Aorta (tissue), 5 donors: Measurements from ENCODE around the gene SUSD2. TPM values are rescaled to one million over a fixed set of nuclear protein-coding genes. Genes with fewer than 3 reads are reported as not detected.
A peak's percentile ranks its signal among the peaks of the same experiment; 100 is the strongest.
"Not testable (repeated sequence)": the region's sequence is repeated elsewhere in the genome, so short reads cannot be mapped to it uniquely, and the experiment has no call there.

Source experiments
- ATAC-seq: fragments of 200-7000 bp; cut with Tn5 transposase; one replicate; pipeline ENCODE4 v1.9.1; 2022; ENCODE audit warnings: moderate library complexity; ENCODE audit not compliant: low FRiP score
- DNase-seq, 2 donors: peaks; one replicate each; pipeline ENCODE4 v3.0.0-alpha.2; 2020
- H3K27ac ChIP-seq, 2 donors: one replicate each; pipeline ENCODE4 v1.5.1; 2013; ENCODE audit warnings: low read length in 2 of 2, mild to moderate bottlenecking in 2 of 2, moderate library complexity in 2 of 2, control low read depth in 1 of 2, inconsistent platforms in 1 of 2, low read depth in 1 of 2
- H3K27me3 ChIP-seq, 2 donors: one replicate each; pipeline ENCODE4 v1.6.1; 2013; ENCODE audit warnings: control low read depth in 1 of 2, low read length in 1 of 2, mild to moderate bottlenecking in 1 of 2, moderate library complexity in 1 of 2; ENCODE audit not compliant: insufficient read depth in 2 of 2, control insufficient read depth in 1 of 2
- H3K36me3 ChIP-seq, 2 donors: one replicate each; pipeline ENCODE4 v1.6.1; 2013; ENCODE audit warnings: control low read depth in 1 of 2, low read length in 1 of 2, mild to moderate bottlenecking in 1 of 2; ENCODE audit not compliant: insufficient read depth in 2 of 2, control insufficient read depth in 1 of 2
- H3K4me1 ChIP-seq, 2 donors: one replicate each; pipeline ENCODE4 v1.6.1; 2013; ENCODE audit warnings: low read length in 2 of 2, control low read depth in 1 of 2, mild to moderate bottlenecking in 1 of 2, moderate library complexity in 1 of 2; ENCODE audit not compliant: insufficient read depth in 2 of 2, control insufficient read depth in 1 of 2
- H3K4me3 ChIP-seq, 2 donors: one replicate each; pipeline ENCODE4 v1.5.1; 2013; ENCODE audit warnings: low read length in 2 of 2, control low read depth in 1 of 2, mild to moderate bottlenecking in 1 of 2
- H3K9me3 ChIP-seq: one replicate; pipeline ENCODE4 v1.6.1; 2013; ENCODE audit warnings: mild to moderate bottlenecking, low read length; ENCODE audit not compliant: control insufficient read depth
- WGBS, 2 donors: extraction: QIAGEN DNeasy Blood & Tissue Kit; methylation state at CpG; one replicate each; pipeline ENCODE4 v1.1.7; 2013; 5-methylcytosine and 5-hydroxymethylcytosine counted together
- intact Hi-C, 2 donors: fragments of 100-400 bp; cut with DNase I; formaldehyde crosslinking; loops; one replicate each; pipeline versions ENCODE4 v1.14.2 to v1.15.0; 2022
- polyA plus RNA-seq, 2 donors: library from polyadenylated mRNA; stranded (reverse); fragments of 200-250 nt; gene quantifications; one replicate each; pipeline ENCODE4 v1.2.3, GENCODE V29; 2013
- total RNA-seq, 2 donors: library from RNA; stranded (reverse); fragmentation: NEBNext Ultra II Directional; extraction: Animal tissue kit (Norgen Biotek cat#: 25700); gene quantifications; one replicate each; pipeline ENCODE4 v1.2.1, GENCODE V29; 2021
- donor health status: healthy with polysubstance abuse.
- donor health status: Bipolar disorder and iron deficiency.
- donor health status: DM: no; HTN: no; CAD: no.
- donor health status: DM: no; HTN: no; CAD: no.
- donor health status: DM: yes; HTN: yes; CAD: no.

SUSD2 gene
- total and polyA plus RNA-seq, 4 donors: 7.1 to 79.5 (median 13.1) TPM

DNA sequence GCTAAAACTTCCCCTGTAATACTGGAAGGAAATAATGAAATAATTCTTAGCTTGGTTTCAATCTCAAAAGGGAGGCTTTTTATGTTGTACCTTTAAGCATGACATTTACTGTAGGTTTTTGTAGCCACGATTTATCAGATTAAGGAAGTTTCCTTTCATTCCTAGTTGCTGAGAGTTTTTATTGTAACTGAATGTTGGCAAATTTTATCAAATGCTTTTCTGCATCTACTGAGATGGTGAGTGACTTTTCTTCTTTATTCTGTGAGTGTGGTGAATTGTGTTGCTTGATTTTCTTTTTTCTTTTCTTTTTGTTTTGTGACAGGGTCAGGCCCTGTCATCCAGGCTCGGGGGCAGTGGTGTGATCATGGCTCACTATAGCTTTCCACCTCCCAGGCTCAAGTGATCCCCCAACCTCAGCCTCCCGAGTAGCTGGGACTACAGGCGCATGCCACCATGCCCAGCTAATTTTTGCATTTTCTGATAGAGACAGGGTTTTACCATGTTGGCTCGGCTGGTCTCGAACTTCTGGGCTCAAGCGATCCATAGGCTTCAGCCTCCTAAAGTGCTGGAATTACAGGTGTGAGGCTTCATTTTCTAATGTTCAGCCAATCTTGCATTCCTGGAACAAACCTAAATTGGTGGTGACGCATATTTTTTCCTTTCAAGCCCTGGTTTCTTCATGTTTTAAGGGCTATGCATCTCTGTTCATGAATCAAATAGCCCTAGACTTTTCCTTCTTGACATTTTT, 26.2 kb downstream of the SUSD2 start:
- H3K9me3 ChIP-seq: no peaks in the 10 kb centered on the region
- H3K36me3 ChIP-seq: no peaks in the 10 kb centered on the region
- peaks cover 1 to 15% of the 10 kb centered on the region in 2 donors for H3K4me1 ChIP-seq
- H3K27ac ChIP-seq: peak overlapping the region; percentile 41 to 74
- WGBS, 2 donors: 29 to 34% methylated on average over 8 of the region's 8 CpGs
- intact Hi-C loops: no loop called here
- ATAC-seq (peak; percentile 45), DNase-seq (no peak)
- no peaks in the 10 kb centered on the region for H3K27me3 ChIP-seq
- H3K4me3 ChIP-seq: no peak overlapping the region

DNA sequence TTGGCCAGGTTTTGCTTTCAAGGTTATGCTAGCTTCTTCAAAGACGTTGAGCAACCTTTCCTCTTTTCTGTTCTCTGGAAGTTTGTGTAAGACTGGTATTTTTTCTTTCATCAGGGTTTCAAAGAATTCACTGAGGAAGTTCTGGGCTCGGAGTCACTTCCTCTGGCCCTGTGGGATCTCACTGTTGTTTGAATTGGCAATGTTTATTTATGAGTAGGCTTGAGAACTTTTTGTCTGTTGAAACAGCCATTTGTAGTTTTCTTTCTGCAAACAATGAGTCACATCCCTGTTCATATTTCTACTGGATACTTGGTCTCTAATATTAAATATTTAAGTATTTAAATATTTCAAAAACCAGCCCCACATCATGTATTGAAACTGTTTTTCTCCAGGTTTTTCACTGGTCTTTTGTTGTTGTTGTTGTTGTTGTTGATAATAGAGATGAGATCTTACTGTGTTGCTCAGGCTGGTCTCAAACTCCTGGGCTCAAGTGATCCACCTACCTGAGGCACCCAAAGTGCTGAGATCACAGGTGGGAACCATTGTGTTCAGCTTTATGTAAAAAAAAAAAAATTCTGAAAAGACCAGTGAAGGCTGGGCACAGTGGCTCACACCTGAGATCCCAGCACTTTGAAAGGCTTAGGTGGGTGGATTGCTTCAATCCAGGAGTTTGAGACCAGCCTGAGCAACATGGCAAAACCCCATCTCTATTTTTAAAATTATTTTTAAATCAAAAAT, 26.9 kb downstream of the SUSD2 start:
- intact Hi-C loops: no loop called here
- DNase-seq: peak in 1 of 2 donors; percentile 73
- Histone ChIP-seq H3K4me1 (peaks cover 1 to 15% of the 10 kb centered on the region in 2 donors), H3K27me3 (no peaks in the 10 kb centered on the region), H3K36me3 (no peaks in the 10 kb centered on the region), H3K27ac (peak overlapping the region in 1 of 2 donors; percentile 68), H3K4me3 (no peak overlapping the region), H3K9me3 (no peaks in the 10 kb centered on the region)
- peak; percentile 91 for ATAC-seq
- 0 to 2% methylated on average over 2 of the region's 2 CpGs for WGBS, 2 donors

DNA sequence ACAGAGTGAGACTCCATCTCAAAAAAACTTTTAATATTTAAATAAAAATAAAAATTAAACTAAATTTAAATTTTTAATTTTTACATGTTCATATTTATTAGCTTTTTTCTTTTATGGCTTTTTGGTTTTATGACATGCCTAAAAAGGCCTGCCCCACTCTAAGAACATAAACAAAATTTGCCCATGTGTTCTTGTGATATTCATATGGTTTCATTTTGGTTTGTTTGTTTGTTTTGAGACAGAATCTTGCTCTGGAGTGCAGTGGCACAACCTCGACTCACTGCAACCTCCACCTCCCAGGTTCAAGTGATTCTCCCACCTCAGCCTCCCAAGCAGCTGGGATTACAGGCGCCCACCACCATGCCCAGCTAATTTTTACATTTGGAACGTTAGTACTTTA, 27.7 kb downstream of the SUSD2 start:
- peaks cover 1 to 15% of the 10 kb centered on the region in 2 donors for H3K4me1 ChIP-seq
- DNase-seq (no peak), ATAC-seq (no peak)
- intact Hi-C loops: no loop called here
- H3K36me3 ChIP-seq: no peaks in the 10 kb centered on the region
- WGBS, 2 donors: 85 to 93% methylated on average over 3 of the region's 3 CpGs
- H3K27me3 ChIP-seq: no peaks in the 10 kb centered on the region
- no peak overlapping the region for H3K4me3 ChIP-seq
- no peaks in the 10 kb centered on the region for H3K9me3 ChIP-seq
- no peak overlapping the region for H3K27ac ChIP-seq

DNA sequence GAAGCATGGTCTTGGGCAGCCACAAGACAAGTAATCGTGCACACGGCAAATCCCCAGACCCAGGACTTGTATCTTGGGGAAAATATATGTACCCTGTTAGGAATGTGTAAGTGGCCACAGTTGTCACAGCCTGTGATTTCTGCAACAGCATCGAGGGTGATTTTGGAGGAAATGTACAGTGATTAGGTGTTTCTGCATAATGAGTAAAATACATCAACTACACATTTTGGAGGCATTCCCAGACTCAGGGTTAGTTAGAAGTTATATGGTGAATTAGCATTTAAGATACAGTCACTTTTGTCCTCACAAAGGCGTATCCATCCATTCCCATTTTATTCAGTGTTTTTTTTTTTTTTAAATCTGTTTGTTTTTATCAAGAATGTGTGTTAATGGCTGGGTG, 28.4 kb downstream of the SUSD2 start:
- H3K27ac ChIP-seq: no peak overlapping the region
- DNase-seq: no peak
- 86 to 87% methylated on average over 4 of the region's 4 CpGs for WGBS, 2 donors
- H3K27me3 ChIP-seq: no peaks in the 10 kb centered on the region
- no peak for ATAC-seq
- no peaks in the 10 kb centered on the region for H3K9me3 ChIP-seq
- no peaks in the 10 kb centered on the region for H3K36me3 ChIP-seq
- H3K4me3 ChIP-seq: no peak overlapping the region
- H3K4me1 ChIP-seq: peaks cover 1 to 15% of the 10 kb centered on the region in 2 donors
- intact Hi-C loops: no loop called here

- DNase-seq, ATAC-seq, intact Hi-C loops, H3K9me3 ChIP-seq, H3K27me3 ChIP-seq, H3K27ac ChIP-seq, H3K4me3 ChIP-seq, H3K36me3 ChIP-seq: not testable (repeated sequence)
- H3K4me1 ChIP-seq: peaks cover 1 to 15% of the 10 kb centered on the region in 2 donors
- WGBS, 2 donors: 94 to 98% methylated on average over 11 of the region's 11 CpGs
These were observed 29.1 kb downstream of the SUSD2 start for GRCh38 chr22:24210409-24210808.

DNA sequence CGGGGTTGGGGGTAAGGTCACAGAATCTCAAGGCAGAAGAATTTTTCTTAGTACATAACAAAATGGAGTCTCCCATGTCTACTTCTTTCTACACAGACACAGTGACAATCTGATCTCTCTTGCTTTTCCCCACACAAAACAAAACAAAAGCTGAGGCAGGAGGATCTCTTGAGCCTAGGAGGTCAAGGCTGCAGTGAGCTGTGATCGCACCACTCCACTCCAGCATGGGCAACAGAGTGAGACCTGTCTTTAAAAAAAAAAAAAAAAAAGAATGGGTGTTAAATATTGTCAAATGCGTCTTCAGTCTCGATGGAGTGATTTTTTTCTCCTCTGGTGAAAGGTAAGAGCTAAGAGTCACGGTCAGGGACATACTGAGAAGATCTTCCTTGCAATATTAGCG, 30.4 kb downstream of the SUSD2 start:
- 95 to 96% methylated on average over 5 of the region's 6 CpGs for WGBS, 2 donors
- H3K4me3 ChIP-seq, DNase-seq, H3K27me3 ChIP-seq, H3K36me3 ChIP-seq, ATAC-seq, H3K27ac ChIP-seq, H3K9me3 ChIP-seq, intact Hi-C loops: not testable (repeated sequence)
- peaks cover 1 to 10% of the 10 kb centered on the region in 2 donors for H3K4me1 ChIP-seq

GRCh38 chr22:24213111-24213510, 31.8 kb downstream of the SUSD2 start:
- DNase-seq, H3K27me3 ChIP-seq, H3K36me3 ChIP-seq, H3K9me3 ChIP-seq, ATAC-seq, intact Hi-C loops, H3K4me3 ChIP-seq, H3K27ac ChIP-seq, H3K4me1 ChIP-seq: not testable (repeated sequence)
- 96 to 97% methylated on average over 9 of the region's 9 CpGs for WGBS, 2 donors

GRCh38 chr22:24214467-24215285, 33.4 kb downstream of the SUSD2 start:
- Histone ChIP-seq H3K4me1 (no peaks in the 10 kb centered on the region), H3K27me3 (no peaks in the 10 kb centered on the region), H3K9me3 (no peaks in the 10 kb centered on the region), H3K4me3 (no peak overlapping the region), H3K36me3 (no peaks in the 10 kb centered on the region), H3K27ac (no peak overlapping the region)
- intact Hi-C loops: no loop called here
- ATAC-seq (peak; percentile 38), DNase-seq (no peak)
- 79 to 87% methylated on average over 12 of the region's 12 CpGs for WGBS, 2 donors
